ENCODE results near the gene IL10RB. TPM values are rescaled to one million over a fixed set of nuclear protein-coding genes. Genes with fewer than 3 reads are reported as not detected.

The IL10RB gene
- polyA plus RNA-seq, 1 donor (not counting 4 experiments of a cell fraction or from before 2014, with no cell fraction given) = 19.6 TPM

GRCh38 chr21:33234635-33235520, 31.3 kb upstream of the IL10RB start:
- Histone ChIP-seq H3K9me1 (ENCODE audit: control insufficient read depth, extremely low read depth, insufficient read depth, low read length) (no peaks in the 10 kb centered on the region), H3K4me2 (ENCODE audit: control insufficient read depth, extremely low read depth, insufficient read depth, low read depth, low read length) (no peak overlapping the region), H3K27ac (ENCODE audit: control insufficient read depth, insufficient read depth, low read length) (no peak overlapping the region), H3K9ac (ENCODE audit: control insufficient read depth, extremely low read depth, insufficient read depth, low read length) (no peak overlapping the region), H3K36me3 (ENCODE audit: control insufficient read depth in 2 of 2, extremely low read depth in 1 of 2, insufficient read depth in 2 of 2, low read length in 2 of 2) (no peaks in the 10 kb centered on the region), H3K4me3 (ENCODE audit: control insufficient read depth in 2 of 3, extremely low read depth in 1 of 3, insufficient read depth in 2 of 3, low read depth in 1 of 3, low read length in 3 of 3) (no peak overlapping the region), H2AFZ (ENCODE audit: control insufficient read depth, low read length) (no peak overlapping the region), H3K27me3 (ENCODE audit: control insufficient read depth, extremely low read depth, insufficient read depth, low read length) (no peaks in the 10 kb centered on the region), H3K79me2 (ENCODE audit: control insufficient read depth, insufficient read depth, low read length) (peaks cover 18% of the 10 kb centered on the region), H3K9me3 (ENCODE audit: control insufficient read depth, low read depth, low read length) (no peaks in the 10 kb centered on the region), H4K20me1 (ENCODE audit: control insufficient read depth, extremely low read depth, insufficient read depth, low read length) (no peaks in the 10 kb centered on the region), H3K4me1 (ENCODE audit: control insufficient read depth, extremely low read depth, insufficient read depth, low read length) (peaks cover 21% of the 10 kb centered on the region)
- TF ChIP-seq EZH2 (IDR thresholded peaks at IDR 0.05; ENCODE audit: low read length) (no peak), CTCF (optimal IDR thresholded peaks at IDR 0.05 in 1 of 3, IDR thresholded peaks at IDR 0.05 in 1 of 3, conservative IDR thresholded peaks at IDR 0.05 in 1 of 3; ENCODE audit: extremely low read depth in 1 of 3, insufficient read depth in 2 of 3, low read length in 3 of 3) (no peak)
- dilution Hi-C loops (cut with MboI; ENCODE audit: extremely low pct_ligation_motif_present, low sequenced_read_pairs) = no loop called here
- no peak for DNase-seq (ENCODE audit: low read depth, low spot score)
- FAIRE-seq = no peak

GRCh38 chr21:33236013-33236686, 30.0 kb upstream of the IL10RB start:
- Histone ChIP-seq H3K27me3 (ENCODE audit: control insufficient read depth, extremely low read depth, insufficient read depth, low read length) (no peaks in the 10 kb centered on the region), H3K27ac (ENCODE audit: control insufficient read depth, insufficient read depth, low read length) (no peak overlapping the region), H3K4me3 (ENCODE audit: control insufficient read depth in 2 of 3, extremely low read depth in 1 of 3, insufficient read depth in 2 of 3, low read depth in 1 of 3, low read length in 3 of 3) (no peak overlapping the region), H2AFZ (ENCODE audit: control insufficient read depth, low read length) (no peak overlapping the region), H3K9ac (ENCODE audit: control insufficient read depth, extremely low read depth, insufficient read depth, low read length) (no peak overlapping the region), H3K9me1 (ENCODE audit: control insufficient read depth, extremely low read depth, insufficient read depth, low read length) (no peaks in the 10 kb centered on the region), H3K36me3 (ENCODE audit: control insufficient read depth in 2 of 2, extremely low read depth in 1 of 2, insufficient read depth in 2 of 2, low read length in 2 of 2) (no peaks in the 10 kb centered on the region), H4K20me1 (ENCODE audit: control insufficient read depth, extremely low read depth, insufficient read depth, low read length) (no peaks in the 10 kb centered on the region), H3K4me2 (ENCODE audit: control insufficient read depth, extremely low read depth, insufficient read depth, low read depth, low read length) (no peak overlapping the region), H3K4me1 (ENCODE audit: control insufficient read depth, extremely low read depth, insufficient read depth, low read length) (peaks cover 18% of the 10 kb centered on the region), H3K79me2 (ENCODE audit: control insufficient read depth, insufficient read depth, low read length) (peaks cover 10% of the 10 kb centered on the region), H3K9me3 (ENCODE audit: control insufficient read depth, low read depth, low read length) (no peaks in the 10 kb centered on the region)
- FAIRE-seq (no peak), DNase-seq (ENCODE audit: low read depth, low spot score) (no peak)
- TF ChIP-seq CTCF (optimal IDR thresholded peaks at IDR 0.05 in 1 of 3, IDR thresholded peaks at IDR 0.05 in 1 of 3, conservative IDR thresholded peaks at IDR 0.05 in 1 of 3; ENCODE audit: extremely low read depth in 1 of 3, insufficient read depth in 2 of 3, low read length in 3 of 3) (no peak), EZH2 (IDR thresholded peaks at IDR 0.05; ENCODE audit: low read length) (no peak)
- dilution Hi-C loops (cut with MboI; ENCODE audit: extremely low pct_ligation_motif_present, low sequenced_read_pairs) = no loop called here
